Measurements from ENCODE around the gene RALGAPA2. TPM values are rescaled to one million over a fixed set of nuclear protein-coding genes. Genes with fewer than 3 reads are reported as not detected.

Gene RALGAPA2
- total and polyA plus RNA-seq, 2 donors from 2014 or later, result 5.9 to 66.7 TPM

DNA sequence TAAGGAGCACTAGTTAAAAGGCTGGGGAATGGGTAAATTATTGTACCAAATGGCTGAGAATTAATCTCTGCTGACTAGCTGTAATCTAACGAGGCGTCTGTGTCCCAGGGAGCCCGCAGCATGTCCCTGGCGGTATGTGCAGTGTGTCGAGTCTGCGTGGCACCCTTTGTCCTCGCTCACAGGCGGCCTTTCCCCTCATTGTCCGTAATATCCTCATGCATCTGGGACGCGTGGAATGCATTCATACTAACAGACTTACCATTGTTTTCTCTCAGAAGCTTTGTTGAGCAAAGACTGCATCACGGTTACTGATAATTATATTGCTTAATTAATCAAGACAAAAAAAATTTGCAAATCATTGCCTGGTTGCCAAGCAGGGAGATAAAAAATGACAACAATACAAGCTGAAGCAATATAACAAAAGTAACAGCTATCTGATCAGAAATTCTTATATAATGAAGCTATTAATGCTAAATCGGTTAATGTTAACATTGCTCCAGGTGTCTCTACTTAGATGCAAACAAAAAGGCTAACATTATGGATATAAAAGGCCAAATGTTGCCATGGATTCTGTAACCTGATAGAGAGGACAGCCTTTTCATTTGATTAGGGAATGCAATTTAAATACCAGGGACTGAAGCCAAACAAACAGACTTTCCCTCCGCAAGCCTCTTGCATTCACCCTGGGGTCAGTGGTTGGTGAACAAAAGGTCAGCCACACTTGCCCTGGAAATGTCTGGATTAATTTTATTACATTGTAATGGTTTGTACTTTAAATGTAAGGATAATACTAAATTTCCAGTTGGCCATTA lies 219.7 kb downstream of the RALGAPA2 start:
- Histone ChIP-seq H3K9ac (ENCODE audit: low read length in 3 of 3) (no peak overlapping the region), H3K36me3 (ENCODE audit: control insufficient read depth in 2 of 3, insufficient read depth in 3 of 3, low read length in 3 of 3) (peaks cover 0 to 13% (median 3%) of the 10 kb centered on the region in 3 donors), H3K27ac (ENCODE audit: low read depth in 2 of 2, low read length in 2 of 2) (no peak overlapping the region), H3K4me1 (ENCODE audit: control insufficient read depth in 2 of 3, insufficient read depth in 2 of 3, low read depth in 1 of 3, low read length in 3 of 3) (peaks cover 0 to 2% (median 0%) of the 10 kb centered on the region in 3 donors), H3K4me3 (ENCODE audit: low read length in 3 of 3) (no peak overlapping the region), H3K27me3 (ENCODE audit: control insufficient read depth, insufficient read depth, low read length) (no peaks in the 10 kb centered on the region), H3K9me3 (ENCODE audit: control insufficient read depth in 2 of 3, insufficient read depth in 1 of 3, low read length in 3 of 3) (no peaks in the 10 kb centered on the region)
- no peak for TF ChIP-seq CTCF (IDR thresholded peaks at IDR 0.05; ENCODE audit: borderline replicate concordance, extremely low read depth, insufficient read depth)
- intact Hi-C loops (cut with DNase I), result no loop called here
- no peak for FAIRE-seq
- peak in 2 of 5 donors; percentile 10 to 17 for DNase-seq

DNA sequence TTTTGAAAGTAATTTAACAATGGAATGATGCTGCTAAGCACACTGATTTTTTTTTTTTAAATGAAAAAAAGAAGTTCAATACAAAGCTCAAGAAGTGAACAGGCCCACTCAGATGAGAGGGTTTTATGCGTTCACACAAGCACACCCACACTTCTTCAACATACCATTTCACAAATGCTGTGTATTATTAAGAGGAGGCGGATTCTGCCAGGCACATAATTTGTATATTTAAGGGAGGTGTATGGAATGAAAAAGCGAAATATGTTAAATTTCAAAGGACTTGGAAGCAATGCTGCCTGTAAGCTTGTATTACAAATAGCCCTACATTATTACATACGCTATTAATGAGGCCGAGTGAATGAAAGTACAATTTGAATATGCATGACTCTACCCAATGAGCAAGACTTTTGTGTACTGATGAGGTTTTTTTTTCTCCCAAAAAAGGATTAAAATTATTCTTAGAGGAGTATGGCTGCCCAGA lies 220.6 kb downstream of the RALGAPA2 start:
- no peak for TF ChIP-seq CTCF (IDR thresholded peaks at IDR 0.05; ENCODE audit: borderline replicate concordance, extremely low read depth, insufficient read depth)
- no peak for FAIRE-seq
- Histone ChIP-seq H3K9ac (ENCODE audit: low read length in 3 of 3) (no peak overlapping the region), H3K4me1 (ENCODE audit: control insufficient read depth in 2 of 3, insufficient read depth in 2 of 3, low read depth in 1 of 3, low read length in 3 of 3) (peaks cover 0 to 2% (median 0%) of the 10 kb centered on the region in 3 donors), H3K36me3 (ENCODE audit: control insufficient read depth in 2 of 3, insufficient read depth in 3 of 3, low read length in 3 of 3) (peaks cover 0 to 8% (median 0%) of the 10 kb centered on the region in 3 donors), H3K27me3 (ENCODE audit: control insufficient read depth, insufficient read depth, low read length) (no peaks in the 10 kb centered on the region), H3K9me3 (ENCODE audit: control insufficient read depth in 2 of 3, insufficient read depth in 1 of 3, low read length in 3 of 3) (no peaks in the 10 kb centered on the region), H3K27ac (ENCODE audit: low read depth in 2 of 2, low read length in 2 of 2) (no peak overlapping the region), H3K4me3 (ENCODE audit: low read length in 3 of 3) (no peak overlapping the region)
- no peak for DNase-seq
- intact Hi-C loops (cut with DNase I), result no loop called here

GRCh38 chr20:20491110-20491783 lies 221.2 kb downstream of the RALGAPA2 start:
- Histone ChIP-seq H3K4me1 (ENCODE audit: control insufficient read depth in 2 of 3, insufficient read depth in 2 of 3, low read depth in 1 of 3, low read length in 3 of 3) (peaks cover 0 to 2% (median 0%) of the 10 kb centered on the region in 3 donors), H3K9me3 (ENCODE audit: control insufficient read depth in 2 of 3, insufficient read depth in 1 of 3, low read length in 3 of 3) (no peaks in the 10 kb centered on the region), H3K36me3 (ENCODE audit: control insufficient read depth in 2 of 3, insufficient read depth in 3 of 3, low read length in 3 of 3) (peaks cover 0 to 8% (median 0%) of the 10 kb centered on the region in 3 donors), H3K27me3 (ENCODE audit: control insufficient read depth, insufficient read depth, low read length) (no peaks in the 10 kb centered on the region), H3K9ac (ENCODE audit: low read length in 3 of 3) (no peak overlapping the region), H3K27ac (ENCODE audit: low read depth in 2 of 2, low read length in 2 of 2) (no peak overlapping the region), H3K4me3 (ENCODE audit: low read length in 3 of 3) (no peak overlapping the region)
- intact Hi-C loops (cut with DNase I), result no loop called here
- DNase-seq (no peak), FAIRE-seq (no peak)
- TF ChIP-seq CTCF (IDR thresholded peaks at IDR 0.05; ENCODE audit: borderline replicate concordance, extremely low read depth, insufficient read depth), result no peak

All from kidney (tissue), 14 donors.